Astrocyte (in vitro differentiated cells and primary cell): ENCODE measurements around the gene FBXO48. TPM values are rescaled to one million over a fixed set of nuclear protein-coding genes. Genes with fewer than 3 reads are reported as not detected.

Experiments used
- DNase-seq: peaks from one replicate; pipeline ENCODE4 v3.0.0-alpha.2; 2010; ENCODE audit warnings: low read depth
- FAIRE-seq: peaks from 2 replicates; lab custom pipeline; 2011; peaks lifted over from hg19 to GRCh38; lab: Jason Lieb, UNC
- H2AFZ ChIP-seq: 2 replicates; pipeline ENCODE4 v1.6.0; 2012; ENCODE audit warnings: low read depth, low read length, inconsistent platforms
- H3K27ac ChIP-seq: 2 replicates; pipeline ENCODE4 v1.5.1; 2011; ENCODE audit warnings: low read depth, low read length, inconsistent platforms
- H3K27me3 ChIP-seq: 2 replicates; pipeline ENCODE4 v1.6.0; 2011; ENCODE audit warnings: low read length, inconsistent platforms; ENCODE audit not compliant: insufficient read depth
- H3K36me3 ChIP-seq: 2 replicates; pipeline ENCODE4 v1.5.1; 2011; ENCODE audit warnings: low read length, inconsistent platforms; ENCODE audit not compliant: insufficient read depth
- H3K4me1 ChIP-seq: 2 replicates; pipeline ENCODE4 v1.5.1; 2011; ENCODE audit warnings: low read length, inconsistent platforms; ENCODE audit not compliant: insufficient read depth
- H3K4me2 ChIP-seq: 2 replicates; pipeline ENCODE4 v1.6.0; 2012; ENCODE audit warnings: low read length, inconsistent platforms
- H3K4me3 ChIP-seq: 2 replicates; pipeline ENCODE4 v1.5.1; 2011; ENCODE audit warnings: low read depth, mild to moderate bottlenecking, low read length, inconsistent platforms; ENCODE audit not compliant: insufficient read depth
- H3K79me2 ChIP-seq: 2 replicates; pipeline ENCODE4 v1.6.0; 2012; ENCODE audit warnings: mild to moderate bottlenecking, low read length, inconsistent platforms; ENCODE audit not compliant: insufficient read depth
- H3K9ac ChIP-seq: 2 replicates; pipeline ENCODE4 v1.6.0; 2012; ENCODE audit warnings: mild to moderate bottlenecking, low read length, inconsistent platforms
- H3K9me3 ChIP-seq: 2 replicates; pipeline ENCODE4 v1.5.1; 2012; ENCODE audit warnings: low read depth, mild to moderate bottlenecking, low read length, inconsistent platforms; ENCODE audit not compliant: insufficient read depth
- H4K20me1 ChIP-seq: 2 replicates; pipeline ENCODE4 v1.6.0; 2012; ENCODE audit warnings: low read length, inconsistent platforms; ENCODE audit not compliant: insufficient read depth
- H3K27ac Mint-ChIP-seq: one replicate; pipeline ENCODE4 v1.8.0; 2021; ENCODE audit warnings: mild to moderate bottlenecking, mixed read lengths; ENCODE audit not compliant: unreplicated experiment
- H3K27me3 Mint-ChIP-seq: one replicate; pipeline ENCODE4 v1.8.0; 2021; ENCODE audit warnings: low read depth, mixed read lengths; ENCODE audit not compliant: unreplicated experiment
- H3K36me3 Mint-ChIP-seq: one replicate; pipeline ENCODE4 v1.8.0; 2021; ENCODE audit warnings: low read depth, mixed read lengths; ENCODE audit not compliant: unreplicated experiment
- H3K4me1 Mint-ChIP-seq: one replicate; pipeline ENCODE4 v1.8.0; 2021; ENCODE audit warnings: low read depth, mixed read lengths; ENCODE audit not compliant: unreplicated experiment
- H3K4me3 Mint-ChIP-seq: one replicate; pipeline ENCODE4 v1.8.0; 2021; ENCODE audit warnings: mild to moderate bottlenecking, moderate library complexity, mixed read lengths; ENCODE audit not compliant: unreplicated experiment
- H3K9me3 Mint-ChIP-seq: one replicate; pipeline ENCODE4 v1.8.0; 2021; ENCODE audit warnings: mild to moderate bottlenecking, mixed read lengths; ENCODE audit not compliant: unreplicated experiment
- CTCF ChIP-seq: IDR thresholded peaks from 2 replicates; pipeline ENCODE4 v1.5.1; 2011; ENCODE audit warnings: low read depth, mild to moderate bottlenecking, inconsistent platforms, low read length, moderate library complexity; ENCODE audit not compliant: insufficient read depth
- EZH2 ChIP-seq: IDR thresholded peaks from 2 replicates; pipeline ENCODE4 v1.6.1; 2012; ENCODE audit warnings: mild to moderate bottlenecking, low read length, inconsistent platforms; ENCODE audit not compliant: insufficient read depth
- total RNA-seq: library from RNA; stranded (reverse); gene quantifications from 2 replicates; pipeline ENCODE4 v1.2.1, GENCODE V29; 2021

The FBXO48 gene
- total RNA-seq, 1 donor from 2014 or later, result 0.54 TPM

DNA sequence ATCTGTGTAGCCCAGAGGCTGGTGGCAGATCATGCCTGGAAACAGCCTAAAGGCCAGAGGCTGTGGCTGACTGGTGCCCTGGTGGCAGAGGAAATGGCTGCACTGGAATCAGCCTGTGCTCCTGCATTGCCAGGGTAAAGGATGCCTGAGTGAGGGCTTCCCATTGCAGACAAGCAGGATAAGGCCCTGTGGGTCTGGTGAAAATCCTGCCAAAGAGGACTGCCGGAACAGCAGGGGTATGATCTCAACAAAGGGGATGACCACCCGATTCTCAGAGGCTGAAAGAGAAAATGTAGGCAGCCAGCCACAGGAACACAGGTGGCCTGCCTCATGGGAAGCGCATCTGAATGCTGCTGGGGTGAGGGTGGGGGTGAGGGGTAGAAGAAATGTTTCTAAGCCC, 48.2 kb downstream of the FBXO48 start:
- H3K36me3 Mint-ChIP-seq, result no peaks in the 10 kb centered on the region
- H3K27me3 ChIP-seq, result peaks cover 4% of the 10 kb centered on the region
- no peaks in the 10 kb centered on the region for H4K20me1 ChIP-seq
- peaks cover 2% of the 10 kb centered on the region for H3K27me3 Mint-ChIP-seq
- H2AFZ ChIP-seq, result no peak overlapping the region
- H3K27ac Mint-ChIP-seq, result no peak overlapping the region
- H3K36me3 ChIP-seq, result no peaks in the 10 kb centered on the region
- no peaks in the 10 kb centered on the region for H3K9me3 ChIP-seq
- no peaks in the 10 kb centered on the region for H3K4me1 ChIP-seq
- DNase-seq, result no peak
- no peak overlapping the region for H3K4me3 Mint-ChIP-seq
- no peak overlapping the region for H3K9ac ChIP-seq
- no peak overlapping the region for H3K4me3 ChIP-seq
- H3K4me2 ChIP-seq, result no peak overlapping the region
- H3K79me2 ChIP-seq, result no peaks in the 10 kb centered on the region
- no peaks in the 10 kb centered on the region for H3K4me1 Mint-ChIP-seq
- TF ChIP-seq EZH2 (no peak), CTCF (no peak)
- no peaks in the 10 kb centered on the region for H3K9me3 Mint-ChIP-seq
- no peak overlapping the region for H3K27ac ChIP-seq
- no peak for FAIRE-seq

DNA sequence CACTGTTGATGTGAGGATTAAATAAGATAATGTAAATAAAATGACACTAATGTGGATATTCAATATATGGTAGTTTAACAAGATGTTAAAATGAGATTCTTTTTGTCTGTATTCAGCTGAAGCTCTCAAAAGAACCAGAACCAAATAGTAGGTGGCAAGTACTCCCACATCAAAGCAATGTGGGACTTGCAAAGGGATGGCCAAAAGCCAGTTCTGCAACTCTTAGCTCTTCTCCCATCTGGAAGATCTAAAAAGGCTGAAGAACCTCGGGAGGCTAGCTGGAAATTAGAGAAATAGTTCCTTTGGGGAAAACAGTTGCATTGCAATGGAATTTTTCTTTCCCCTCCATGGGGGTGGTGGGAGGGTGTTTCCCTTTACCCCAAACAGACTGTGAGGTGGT, 48.7 kb downstream of the FBXO48 start:
- Histone ChIP-seq H4K20me1 (no peaks in the 10 kb centered on the region), H3K4me1 (no peaks in the 10 kb centered on the region), H3K4me2 (no peak overlapping the region), H3K9me3 (no peaks in the 10 kb centered on the region), H3K27ac (no peak overlapping the region), H3K36me3 (no peaks in the 10 kb centered on the region), H2AFZ (no peak overlapping the region), H3K4me3 (no peak overlapping the region), H3K27me3 (peaks cover 4% of the 10 kb centered on the region), H3K9ac (no peak overlapping the region), H3K79me2 (no peaks in the 10 kb centered on the region)
- H3K4me1 Mint-ChIP-seq, result no peaks in the 10 kb centered on the region
- no peaks in the 10 kb centered on the region for H3K9me3 Mint-ChIP-seq
- H3K27me3 Mint-ChIP-seq, result peaks cover 2% of the 10 kb centered on the region
- H3K36me3 Mint-ChIP-seq, result no peaks in the 10 kb centered on the region
- FAIRE-seq (no peak), DNase-seq (no peak)
- H3K27ac Mint-ChIP-seq, result no peak overlapping the region
- H3K4me3 Mint-ChIP-seq, result no peak overlapping the region
- TF ChIP-seq CTCF (no peak), EZH2 (no peak)

- no peak overlapping the region for H3K4me3 Mint-ChIP-seq
- Histone ChIP-seq H3K27ac (no peak overlapping the region), H3K9ac (no peak overlapping the region), H3K4me2 (no peak overlapping the region), H3K4me3 (no peak overlapping the region), H3K27me3 (peaks cover 4% of the 10 kb centered on the region), H3K4me1 (no peaks in the 10 kb centered on the region), H3K9me3 (no peaks in the 10 kb centered on the region), H2AFZ (no peak overlapping the region), H3K36me3 (no peaks in the 10 kb centered on the region), H4K20me1 (no peaks in the 10 kb centered on the region), H3K79me2 (no peaks in the 10 kb centered on the region)
- no peak for DNase-seq
- H3K27ac Mint-ChIP-seq, result no peak overlapping the region
- TF ChIP-seq CTCF (no peak), EZH2 (no peak)
- H3K4me1 Mint-ChIP-seq, result no peaks in the 10 kb centered on the region
- no peak for FAIRE-seq
- H3K9me3 Mint-ChIP-seq, result no peaks in the 10 kb centered on the region
- peaks cover 2% of the 10 kb centered on the region for H3K27me3 Mint-ChIP-seq
- no peaks in the 10 kb centered on the region for H3K36me3 Mint-ChIP-seq
Observed at GRCh38 chr2:68417926-68418325, 49.2 kb downstream of the FBXO48 start.
